ENCODE results near the gene TMEM200C.

TMEM200C gene

GRCh38 chr18:5841518-5841917 is 53.8 kb downstream of the TMEM200C start:
- no peak for TF ChIP-seq CTCF (IDR thresholded peaks at IDR 0.05; ENCODE audit: control insufficient read depth, insufficient read depth, low read depth, low read length, missing control alignments)
- H3K4me3 ChIP-seq (ENCODE audit: control insufficient read depth, low read depth, low read length): no peak overlapping the region
- no peak for DNase-seq (ENCODE audit: low read depth)

GRCh38 chr18:5840547-5840946 is 54.8 kb downstream of the TMEM200C start:
- DNase-seq (ENCODE audit: low read depth): no peak
- TF ChIP-seq CTCF (IDR thresholded peaks at IDR 0.05; ENCODE audit: control insufficient read depth, insufficient read depth, low read depth, low read length, missing control alignments): no peak
- no peak overlapping the region for H3K4me3 ChIP-seq (ENCODE audit: control insufficient read depth, low read depth, low read length)

GRCh38 chr18:5840025-5840424 is 55.3 kb downstream of the TMEM200C start:
- H3K4me3 ChIP-seq (ENCODE audit: control insufficient read depth, low read depth, low read length): no peak overlapping the region
- TF ChIP-seq CTCF (IDR thresholded peaks at IDR 0.05; ENCODE audit: control insufficient read depth, insufficient read depth, low read depth, low read length, missing control alignments): no peak
- DNase-seq (ENCODE audit: low read depth): no peak

GRCh38 chr18:5839102-5839501 is 56.2 kb downstream of the TMEM200C start:
- no peak for DNase-seq (ENCODE audit: low read depth)
- no peak overlapping the region for H3K4me3 ChIP-seq (ENCODE audit: control insufficient read depth, low read depth, low read length)
- no peak for TF ChIP-seq CTCF (IDR thresholded peaks at IDR 0.05; ENCODE audit: control insufficient read depth, insufficient read depth, low read depth, low read length, missing control alignments)
